ENCODE data around the gene C1QTNF9. TPM values are rescaled to one million over a fixed set of nuclear protein-coding genes. Genes with fewer than 3 reads are reported as not detected.
"Not testable (repeated sequence)": the region's sequence is repeated elsewhere in the genome, so short reads cannot be mapped to it uniquely, and the experiment has no call there.

C1QTNF9 gene
- total RNA-seq, 1 experiment from 2014 or later: not detected

- H3K4me3 ChIP-seq: no peak overlapping the region
- DNase-seq: peak; percentile 46
- no peaks in the 10 kb centered on the region for H3K36me3 ChIP-seq
- H3K9me3 ChIP-seq: no peaks in the 10 kb centered on the region
- H3K27me3 ChIP-seq: no peaks in the 10 kb centered on the region; the same call in 1 of the 2 replicates
Observed at GRCh38 chr13:24341439-24341838, 32.1 kb downstream of the C1QTNF9 start.

DNA sequence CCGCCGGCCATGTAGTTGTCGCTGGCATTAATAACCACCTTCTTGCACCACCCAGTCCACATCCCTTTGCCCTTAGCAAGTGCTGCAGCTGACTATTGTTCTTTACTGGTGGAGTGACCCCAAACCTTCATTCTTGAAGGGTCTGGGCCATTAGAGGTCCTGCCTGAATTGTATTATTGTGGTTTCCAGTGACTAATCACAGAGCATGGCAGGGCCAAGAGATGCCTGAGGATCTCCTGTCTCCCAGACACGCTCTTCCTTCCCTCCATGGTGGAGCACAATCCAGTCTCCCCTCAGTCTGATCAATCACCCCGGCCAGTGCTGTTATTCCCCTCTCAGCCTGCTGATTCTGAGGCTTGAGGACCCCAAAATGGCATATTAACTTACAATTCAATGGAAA is 39.0 kb downstream of the C1QTNF9 start:
- no peak for DNase-seq
- H3K4me3 ChIP-seq: no peak overlapping the region

DNA sequence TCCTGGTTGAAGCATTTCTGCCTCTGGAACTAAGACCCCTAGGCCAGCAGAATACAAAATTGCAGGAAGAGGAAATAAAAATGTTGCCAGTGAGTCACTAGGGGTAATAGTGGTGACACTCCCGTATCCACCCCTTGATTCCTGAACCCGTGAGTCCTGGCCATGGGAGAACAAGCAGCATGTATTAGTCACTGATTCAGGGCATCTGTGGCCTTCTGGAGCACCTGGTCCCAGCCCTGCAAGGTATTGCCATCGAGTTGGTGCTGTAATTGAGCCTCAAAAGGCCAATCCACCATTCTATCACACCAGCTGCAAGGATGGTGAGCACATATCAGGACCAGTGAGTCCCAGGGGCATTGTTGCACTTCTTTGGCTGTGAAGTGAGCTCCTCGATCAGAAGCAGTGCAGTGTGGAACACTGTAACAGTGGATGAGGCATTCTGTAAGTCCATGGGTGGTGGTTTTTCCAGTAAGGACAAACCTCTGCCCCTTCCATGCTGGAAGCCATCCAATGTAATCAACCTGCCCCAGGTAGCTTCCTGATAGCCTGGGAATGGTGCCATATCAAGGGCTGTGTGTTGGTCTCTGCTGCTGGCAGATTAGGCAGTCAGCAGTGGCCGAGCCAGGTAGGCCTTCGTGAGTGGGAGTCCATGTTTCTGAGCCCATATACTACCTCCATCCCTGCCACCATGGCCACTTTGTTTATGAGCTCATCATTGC is 39.6 kb downstream of the C1QTNF9 start:
- Histone ChIP-seq H3K9me3 (no peaks in the 10 kb centered on the region), H3K4me3 (no peak overlapping the region), H3K36me3 (no peaks in the 10 kb centered on the region), H3K27me3 (no peaks in the 10 kb centered on the region; the same call in 1 of the 2 replicates)
- no peak for DNase-seq

More for the DNA sequence above, 39.0 kb downstream of the C1QTNF9 start:
- H3K9me3 ChIP-seq: no peaks in the 10 kb centered on the region
- no peaks in the 10 kb centered on the region; the same call in 1 of the 2 replicates for H3K27me3 ChIP-seq
- no peaks in the 10 kb centered on the region for H3K36me3 ChIP-seq

GRCh38 chr13:24349778-24350664 is 40.6 kb downstream of the C1QTNF9 start:
- DNase-seq, H3K36me3 ChIP-seq, H3K27me3 ChIP-seq, H3K4me3 ChIP-seq, H3K9me3 ChIP-seq: not testable (repeated sequence)

GRCh38 chr13:24351423-24351822 is 42.0 kb downstream of the C1QTNF9 start:
- Histone ChIP-seq H3K36me3 (no peaks in the 10 kb centered on the region), H3K27me3 (no peaks in the 10 kb centered on the region), H3K9me3 (no peaks in the 10 kb centered on the region), H3K4me3 (no peak overlapping the region)
- DNase-seq: no peak

- no peaks in the 10 kb centered on the region for H3K36me3 ChIP-seq
- no peak overlapping the region for H3K4me3 ChIP-seq
- H3K27me3 ChIP-seq: no peaks in the 10 kb centered on the region
Observed at GRCh38 chr13:24353736-24354135, 44.4 kb downstream of the C1QTNF9 start.

DNA sequence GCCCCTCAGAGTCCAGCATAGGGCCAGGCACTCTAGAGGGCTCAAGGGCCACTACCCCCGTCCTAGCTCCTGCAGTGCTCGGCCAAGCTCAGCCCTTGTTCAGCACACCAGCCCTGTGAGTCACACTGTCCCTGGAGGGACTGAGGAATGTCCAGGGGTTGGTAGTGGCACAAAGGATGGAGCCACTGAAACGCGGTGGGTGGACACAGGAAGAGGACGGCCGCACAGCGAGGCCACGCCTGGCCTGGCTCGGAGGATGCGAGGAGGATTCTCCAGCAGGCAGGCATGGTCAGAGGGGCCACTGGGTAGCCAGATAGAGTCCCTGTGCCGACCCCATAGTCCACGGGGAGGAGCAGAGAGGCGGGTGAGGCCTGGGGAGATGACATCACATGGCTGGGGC is 45.7 kb downstream of the C1QTNF9 start:
- H3K27me3 ChIP-seq: no peaks in the 10 kb centered on the region
- no peak overlapping the region for H3K4me3 ChIP-seq
- H3K9me3 ChIP-seq: no peaks in the 10 kb centered on the region
- no peaks in the 10 kb centered on the region for H3K36me3 ChIP-seq
- DNase-seq: no peak

More at GRCh38 chr13:24353736-24354135, 44.4 kb downstream of the C1QTNF9 start:
- DNase-seq: no peak
- H3K9me3 ChIP-seq: no peaks in the 10 kb centered on the region

DNA sequence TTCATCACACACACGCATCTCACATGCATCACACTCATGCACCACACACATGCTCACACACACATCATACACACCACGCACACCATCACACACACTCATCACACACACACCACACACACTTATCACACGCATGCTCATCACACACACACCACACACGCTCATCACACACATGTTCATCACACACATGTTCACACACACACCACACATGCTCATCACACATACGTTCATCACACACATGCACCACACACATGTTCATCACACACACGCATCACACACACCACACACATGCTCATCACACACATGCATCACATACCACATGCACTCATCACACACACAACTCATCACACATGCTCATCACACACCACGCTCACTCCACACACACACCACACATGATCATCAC is 46.9 kb downstream of the C1QTNF9 start:
- no peak for DNase-seq

GRCh38 chr13:24356837-24357236 is 47.5 kb downstream of the C1QTNF9 start:
- DNase-seq: no peak
- no peak overlapping the region for H3K4me3 ChIP-seq

More for the DNA sequence above, 46.9 kb downstream of the C1QTNF9 start:
- no peak overlapping the region for H3K4me3 ChIP-seq
- no peaks in the 10 kb centered on the region for H3K27me3 ChIP-seq
- no peaks in the 10 kb centered on the region for H3K36me3 ChIP-seq
- no peaks in the 10 kb centered on the region for H3K9me3 ChIP-seq

GRCh38 chr13:24357756-24358155 is 48.4 kb downstream of the C1QTNF9 start:
- Histone ChIP-seq H3K36me3 (no peaks in the 10 kb centered on the region), H3K4me3 (no peak overlapping the region), H3K27me3 (no peaks in the 10 kb centered on the region), H3K9me3 (no peaks in the 10 kb centered on the region)
- no peak for DNase-seq

More at GRCh38 chr13:24356837-24357236, 47.5 kb downstream of the C1QTNF9 start:
- no peaks in the 10 kb centered on the region for H3K27me3 ChIP-seq
- no peaks in the 10 kb centered on the region for H3K9me3 ChIP-seq
- H3K36me3 ChIP-seq: no peaks in the 10 kb centered on the region

DNA sequence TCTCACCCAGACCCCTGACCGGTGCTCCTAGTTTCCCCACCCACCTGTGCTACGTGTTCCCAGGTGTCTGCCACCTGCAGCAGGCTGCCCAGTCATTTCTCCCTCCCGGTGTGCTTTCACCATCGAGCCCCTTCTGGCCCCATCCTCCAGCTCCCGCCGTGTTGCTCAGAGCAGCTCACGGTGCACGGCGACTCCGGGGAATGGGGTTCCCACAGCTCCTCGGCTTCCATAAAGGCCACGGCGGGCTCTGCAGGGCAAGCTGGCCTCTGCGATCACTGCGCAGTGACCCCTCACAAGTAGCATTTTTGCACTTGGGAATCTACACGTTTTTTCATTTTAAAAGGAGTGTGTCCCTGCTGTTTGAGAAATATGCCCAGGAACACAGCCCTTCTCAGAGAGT is 49.5 kb downstream of the C1QTNF9 start:
- not testable (repeated sequence) for H3K4me3 ChIP-seq, H3K36me3 ChIP-seq, H3K9me3 ChIP-seq, DNase-seq, H3K27me3 ChIP-seq

DNA sequence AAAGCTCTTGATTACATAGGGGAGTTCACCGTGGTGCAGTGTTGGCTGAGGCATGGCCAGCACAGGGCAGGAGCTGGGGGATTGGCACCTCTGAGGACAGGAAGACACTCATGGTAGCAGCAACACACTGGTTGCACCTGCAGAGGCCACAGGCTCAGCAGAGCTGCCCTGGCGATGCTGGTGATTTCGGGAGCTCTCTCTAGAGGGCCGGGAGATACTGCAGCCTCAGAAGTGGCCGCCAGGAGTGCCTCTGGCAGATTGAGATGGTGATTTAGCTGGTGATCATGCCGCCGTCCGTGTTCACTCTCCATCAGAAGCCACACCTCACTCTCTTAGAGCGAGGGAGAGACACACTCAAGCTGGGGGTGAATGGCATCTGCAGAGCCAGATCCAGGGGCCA is 49.9 kb downstream of the C1QTNF9 start:
- DNase-seq, H3K9me3 ChIP-seq, H3K36me3 ChIP-seq, H3K27me3 ChIP-seq, H3K4me3 ChIP-seq: not testable (repeated sequence)

DNA sequence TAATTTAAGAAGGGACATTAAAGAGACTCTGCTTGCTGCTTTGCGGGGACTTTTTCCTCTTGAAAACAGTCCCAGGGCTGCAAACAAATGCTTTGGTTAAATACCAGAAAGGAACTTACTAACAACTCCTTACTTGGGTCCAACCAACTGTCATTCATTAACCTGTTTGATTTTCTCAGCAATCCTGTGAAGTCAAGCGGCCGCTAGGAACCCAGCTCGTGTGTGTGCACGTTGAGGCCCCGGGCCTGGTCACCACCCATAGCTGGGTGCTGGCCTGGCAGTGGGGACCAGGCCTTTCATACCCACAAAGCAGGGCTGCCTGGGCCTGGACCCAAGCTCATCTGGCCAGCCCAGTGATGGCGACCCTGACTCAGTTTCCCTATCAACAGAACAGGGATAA is 50.7 kb downstream of the C1QTNF9 start:
- no peak for DNase-seq
- Histone ChIP-seq H3K36me3 (no peaks in the 10 kb centered on the region), H3K27me3 (no peaks in the 10 kb centered on the region), H3K4me3 (no peak overlapping the region), H3K9me3 (no peaks in the 10 kb centered on the region)

GRCh38 chr13:24361113-24361512 is 51.7 kb downstream of the C1QTNF9 start:
- H3K9me3 ChIP-seq: no peaks in the 10 kb centered on the region
- DNase-seq: no peak
- H3K4me3 ChIP-seq: no peak overlapping the region

DNA sequence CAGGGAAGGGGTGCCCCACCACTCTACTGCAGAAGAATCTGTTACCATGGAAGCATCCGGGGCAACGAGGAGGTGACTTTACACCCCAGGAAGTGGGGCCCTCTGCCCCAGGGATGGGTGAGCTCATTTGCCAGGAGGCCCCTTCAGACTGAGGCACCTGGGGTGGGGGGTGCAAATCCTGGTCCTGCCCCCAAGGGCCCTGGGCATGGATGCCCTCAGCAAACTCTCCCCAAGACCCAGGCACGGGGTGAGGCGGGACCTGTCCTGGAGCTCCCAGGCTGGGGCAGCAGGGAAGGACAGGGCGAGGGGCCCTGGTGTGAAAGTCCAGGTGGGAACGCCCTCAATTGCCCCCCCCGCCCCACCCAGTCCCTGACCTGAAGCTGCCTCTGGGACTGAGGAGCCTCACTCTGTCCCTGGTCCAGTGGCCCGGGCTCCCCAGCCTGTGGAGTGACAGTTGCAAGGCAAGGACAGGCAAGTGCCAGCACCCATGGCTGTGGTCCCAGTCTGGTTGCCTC is 52.5 kb downstream of the C1QTNF9 start:
- no peak for DNase-seq
- H3K4me3 ChIP-seq: no peak overlapping the region
- H3K36me3 ChIP-seq: no peaks in the 10 kb centered on the region
- no peaks in the 10 kb centered on the region for H3K27me3 ChIP-seq
- H3K9me3 ChIP-seq: no peaks in the 10 kb centered on the region

More at GRCh38 chr13:24361113-24361512, 51.7 kb downstream of the C1QTNF9 start:
- Histone ChIP-seq H3K27me3 (no peaks in the 10 kb centered on the region), H3K36me3 (no peaks in the 10 kb centered on the region)

DNA sequence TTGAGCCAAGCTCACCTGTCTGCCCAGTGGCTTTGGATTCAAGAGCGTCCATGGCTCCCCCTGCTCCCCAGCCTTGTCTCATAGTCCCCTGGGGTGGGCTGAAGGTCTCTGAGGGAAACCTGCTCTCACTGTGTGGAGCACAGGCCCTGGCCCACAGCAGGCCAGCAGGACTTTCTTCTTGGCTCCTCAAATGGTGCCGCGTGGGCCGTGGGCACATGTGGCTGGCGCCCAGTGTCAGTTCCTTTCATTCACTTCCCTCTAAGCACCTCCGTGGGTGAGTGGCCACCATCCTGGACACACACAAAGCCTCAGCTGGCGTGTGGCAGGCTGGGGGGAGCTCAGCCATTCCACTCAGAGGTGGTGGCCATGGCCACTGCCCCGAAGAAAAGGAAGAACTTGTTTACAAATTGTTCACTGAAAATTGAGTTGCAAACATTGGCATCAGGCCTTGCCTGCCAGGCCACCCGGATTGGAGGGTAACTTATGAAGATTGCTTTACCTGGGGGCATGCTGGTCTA is 53.1 kb downstream of the C1QTNF9 start:
- H3K9me3 ChIP-seq: no peaks in the 10 kb centered on the region
- H3K4me3 ChIP-seq: no peak overlapping the region
- H3K27me3 ChIP-seq: no peaks in the 10 kb centered on the region
- no peaks in the 10 kb centered on the region for H3K36me3 ChIP-seq
- DNase-seq: no peak

DNA sequence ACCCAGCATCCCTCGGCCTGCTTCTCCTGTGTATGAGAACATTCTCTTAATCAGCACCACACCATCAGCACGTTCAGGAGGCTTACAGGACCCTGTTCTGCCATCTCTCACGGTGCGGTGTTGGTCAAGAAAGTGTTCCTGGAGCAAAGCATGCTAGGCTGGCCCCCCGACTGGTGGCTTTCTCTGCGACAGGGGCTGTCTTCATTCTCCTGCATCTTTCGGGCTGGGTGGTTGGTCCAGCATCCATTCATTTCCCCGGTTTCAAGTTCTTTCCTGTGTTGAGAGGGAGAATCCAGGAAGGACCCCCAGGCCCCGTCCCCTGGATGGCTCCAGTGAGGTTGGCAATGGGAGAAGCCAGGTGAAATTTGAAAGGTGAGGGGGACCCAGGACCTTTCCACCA is 55.8 kb downstream of the C1QTNF9 start:
- H3K36me3 ChIP-seq: no peaks in the 10 kb centered on the region
- no peaks in the 10 kb centered on the region for H3K9me3 ChIP-seq
- no peak for DNase-seq
- no peaks in the 10 kb centered on the region for H3K27me3 ChIP-seq
- no peak overlapping the region for H3K4me3 ChIP-seq
